Measurements from ENCODE around the gene PDE6H.

DNA sequence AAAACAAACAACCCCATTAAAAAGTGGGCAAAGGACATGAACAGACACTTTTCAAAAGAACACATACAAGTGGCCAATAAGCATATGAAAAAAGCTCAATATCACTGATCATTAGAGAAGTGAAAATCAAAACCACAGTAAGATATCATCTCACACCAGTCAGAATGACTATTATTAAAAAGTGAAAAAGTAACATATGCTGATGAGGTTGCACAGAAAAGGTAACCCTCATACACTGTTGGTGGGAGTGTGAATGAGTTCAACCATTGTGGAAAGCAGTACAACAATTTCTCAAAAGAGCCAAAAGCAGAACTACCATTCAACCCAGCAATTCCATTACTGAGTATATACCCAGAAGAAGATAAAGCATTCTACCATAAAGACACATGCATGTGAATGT is 18.2 kb downstream of the PDE6H start:
- TF ChIP-seq PPARA (CRISPR knock-in tag; IDR thresholded peaks at IDR 0.05; ENCODE audit: borderline replicate concordance) (no peak), ZFP30 (CRISPR knock-in tag; IDR thresholded peaks at IDR 0.05) (no peak), CSDC2 (CRISPR knock-in tag; IDR thresholded peaks at IDR 0.05) (no peak), RARB (CRISPR knock-in tag; IDR thresholded peaks at IDR 0.05) (no peak), ZNF565 (CRISPR knock-in tag; conservative IDR thresholded peaks at IDR 0.05; ENCODE audit: low read depth) (no peak), BACH2 (CRISPR knock-in tag; IDR thresholded peaks at IDR 0.05; ENCODE audit: borderline replicate concordance) (no peak), ARNTL (CRISPR knock-in tag; IDR thresholded peaks at IDR 0.05; ENCODE audit: borderline replicate concordance, low read depth) (no peak), ZC3H10 (CRISPR knock-in tag; IDR thresholded peaks at IDR 0.05) (no peak), ESRRG (CRISPR knock-in tag; IDR thresholded peaks at IDR 0.05) (no peak), OSR1 (CRISPR knock-in tag; IDR thresholded peaks at IDR 0.05) (no peak)
- TF ChIP-seq, protein P1, sequence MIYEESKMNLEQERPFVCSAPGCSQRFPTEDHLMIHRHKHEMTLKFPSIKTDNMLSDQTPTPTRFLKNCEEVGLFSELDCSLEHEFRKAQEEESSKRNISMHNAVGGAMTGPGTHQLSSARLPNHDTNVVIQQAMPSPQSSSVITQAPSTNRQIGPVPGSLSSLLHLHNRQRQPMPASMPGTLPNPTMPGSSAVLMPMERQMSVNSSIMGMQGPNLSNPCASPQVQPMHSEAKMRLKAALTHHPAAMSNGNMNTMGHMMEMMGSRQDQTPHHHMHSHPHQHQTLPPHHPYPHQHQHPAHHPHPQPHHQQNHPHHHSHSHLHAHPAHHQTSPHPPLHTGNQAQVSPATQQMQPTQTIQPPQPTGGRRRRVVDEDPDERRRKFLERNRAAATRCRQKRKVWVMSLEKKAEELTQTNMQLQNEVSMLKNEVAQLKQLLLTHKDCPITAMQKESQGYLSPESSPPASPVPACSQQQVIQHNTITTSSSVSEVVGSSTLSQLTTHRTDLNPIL (CRISPR knock-in tag; IDR thresholded peaks at IDR 0.05; ENCODE audit: low read depth): no peak
- TF ChIP-seq, protein P2, sequence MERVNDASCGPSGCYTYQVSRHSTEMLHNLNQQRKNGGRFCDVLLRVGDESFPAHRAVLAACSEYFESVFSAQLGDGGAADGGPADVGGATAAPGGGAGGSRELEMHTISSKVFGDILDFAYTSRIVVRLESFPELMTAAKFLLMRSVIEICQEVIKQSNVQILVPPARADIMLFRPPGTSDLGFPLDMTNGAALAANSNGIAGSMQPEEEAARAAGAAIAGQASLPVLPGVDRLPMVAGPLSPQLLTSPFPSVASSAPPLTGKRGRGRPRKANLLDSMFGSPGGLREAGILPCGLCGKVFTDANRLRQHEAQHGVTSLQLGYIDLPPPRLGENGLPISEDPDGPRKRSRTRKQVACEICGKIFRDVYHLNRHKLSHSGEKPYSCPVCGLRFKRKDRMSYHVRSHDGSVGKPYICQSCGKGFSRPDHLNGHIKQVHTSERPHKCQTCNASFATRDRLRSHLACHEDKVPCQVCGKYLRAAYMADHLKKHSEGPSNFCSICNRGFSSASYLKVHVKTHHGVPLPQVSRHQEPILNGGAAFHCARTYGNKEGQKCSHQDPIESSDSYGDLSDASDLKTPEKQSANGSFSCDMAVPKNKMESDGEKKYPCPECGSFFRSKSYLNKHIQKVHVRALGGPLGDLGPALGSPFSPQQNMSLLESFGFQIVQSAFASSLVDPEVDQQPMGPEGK (CRISPR knock-in tag; IDR thresholded peaks at IDR 0.05; ENCODE audit: borderline replicate concordance): no peak
